Spleen (tissue), 11 donors: ENCODE measurements around the gene OPRL1. TPM values are rescaled to one million over a fixed set of nuclear protein-coding genes. Genes with fewer than 3 reads are reported as not detected.

Experiments used
- DNase-seq: peaks from one replicate; pipeline ENCODE4 v3.0.0-alpha.2; 2020
- H3K27ac ChIP-seq, 8 donors: fragments of 200-600 bp; sonication (generic) in 7 of 8; 1 replicate in 4 of 8; 2 replicates in 4 of 8; pipeline versions ENCODE4 v1.5.0 to v1.8.0; 2016 to 2021; ENCODE audit warnings: inconsistent platforms in 4 of 8, mild to moderate bottlenecking in 4 of 8, moderate library complexity in 1 of 8
- H3K27me3 ChIP-seq, 7 donors: fragments of 200-600 bp; sonication (generic) in 6 of 7; replicated peaks in 1 of 7; 1 replicate in 4 of 7; 2 replicates in 3 of 7; pipeline versions ENCODE4 v1.5.0 to v1.8.0; 2016 to 2021; ENCODE audit warnings: inconsistent platforms in 3 of 7, mild to moderate bottlenecking in 1 of 7
- H3K36me3 ChIP-seq, 6 donors: fragments of 200-600 bp; sonication (generic) in 5 of 6; 1 replicate in 4 of 6; 2 replicates in 2 of 6; pipeline versions ENCODE4 v1.5.0 to v1.8.0; 2016 to 2021; ENCODE audit warnings: inconsistent platforms in 2 of 6
- H3K4me1 ChIP-seq, 6 donors: fragments of 200-600 bp; sonication (generic) in 5 of 6; 1 replicate in 3 of 6; 2 replicates in 3 of 6; pipeline versions ENCODE4 v1.5.0 to v1.8.0; 2016 to 2021; ENCODE audit warnings: inconsistent platforms in 3 of 6
- H3K4me3 ChIP-seq, 8 donors: fragments of 200-600 bp; sonication (generic) in 7 of 8; 1 replicate in 4 of 8; 2 replicates in 4 of 8; pipeline versions ENCODE4 v1.5.0 to v1.8.0; 2016 to 2021; ENCODE audit warnings: inconsistent platforms in 4 of 8, mild to moderate bottlenecking in 4 of 8, moderate library complexity in 2 of 8
- H3K9me3 ChIP-seq, 8 donors: fragments of 200-600 bp; sonication (generic) in 7 of 8; 1 replicate in 4 of 8; 2 replicates in 4 of 8; pipeline versions ENCODE4 v1.5.0 to v1.8.0; 2016 to 2021; ENCODE audit warnings: inconsistent platforms in 4 of 8
- CTCF ChIP-seq, 11 experiments: fragments of 200-600 bp in 7 of 11; fragments of 450-650 bp in 4 of 11; sonication (generic) in 4 of 11; IDR thresholded peaks in 8 of 11; conservative IDR thresholded peaks in 3 of 11; 1 replicate in 7 of 11; 2 replicates in 4 of 11; pipeline versions ENCODE4 v1.4.0 to v1.8.0; 2016 to 2021; ENCODE audit warnings: antibody characterized with exemption in 11 of 11, inconsistent platforms in 4 of 11, mild to moderate bottlenecking in 1 of 11
- POLR2A ChIP-seq, 3 donors: fragments of 450-650 bp; IDR thresholded peaks; one replicate each; pipeline ENCODE4 v1.5.1; 2017; ENCODE audit warnings: antibody characterized with exemption in 3 of 3, mild to moderate bottlenecking in 1 of 3
- POLR2AphosphoS5 ChIP-seq, 3 donors: sonication (generic); formaldehyde crosslinking; IDR thresholded peaks; one replicate each; pipeline ENCODE4 v1.5.1; 2017; ENCODE audit warnings: antibody characterized with exemption in 3 of 3
- WGBS, 5 donors: extraction: QIAGEN DNeasy Blood & Tissue Kit in 3 of 5; methylation state at CpG; one replicate each; pipeline versions ENCODE4 v1.1.5 to v1.1.7; 2013 to 2018; 5-methylcytosine and 5-hydroxymethylcytosine counted together
- intact Hi-C: fragments of 100-400 bp; cut with DNase I; formaldehyde crosslinking; loops from one replicate; pipeline ENCODE4 v1.15.0; 2023; ENCODE audit warnings: low total_unique reads
- polyA plus RNA-seq, 3 donors: library from polyadenylated mRNA; stranded (reverse); fragments of 200-250 nt; gene quantifications; one replicate each; pipeline ENCODE4 v1.2.1, GENCODE V29; 2013
- total RNA-seq, 7 donors: library from RNA; depleted of rRNA in 3 of 7; stranded (reverse); fragments of >200 nt in 3 of 7; fragmentation: NEBNext Ultra II Directional in 4 of 7; extraction: Animal tissue kit (Norgen Biotek cat#: 25700) in 4 of 7; gene quantifications; one replicate each; pipeline versions ENCODE4 v1.1.0 to v1.2.1, GENCODE V29; 2016 to 2021
- donor health status: healthy with polysubstance abuse.
- donor health status: DM: no; HTN: no; CAD: no; lungs with moderate emphysema.
- donor health status: DM: no; HTN: no; CAD: no.
- donor health status: Bipolar disorder and iron deficiency.
- donor health status: healthy.
- donor health status: DM: no; HTN: no; CAD: no.
- donor health status: DM: yes; HTN: yes; CAD: no.

Gene OPRL1
- total and polyA plus RNA-seq, 10 donors, result 1.9 to 7.9 (median 5.0) TPM

DNA sequence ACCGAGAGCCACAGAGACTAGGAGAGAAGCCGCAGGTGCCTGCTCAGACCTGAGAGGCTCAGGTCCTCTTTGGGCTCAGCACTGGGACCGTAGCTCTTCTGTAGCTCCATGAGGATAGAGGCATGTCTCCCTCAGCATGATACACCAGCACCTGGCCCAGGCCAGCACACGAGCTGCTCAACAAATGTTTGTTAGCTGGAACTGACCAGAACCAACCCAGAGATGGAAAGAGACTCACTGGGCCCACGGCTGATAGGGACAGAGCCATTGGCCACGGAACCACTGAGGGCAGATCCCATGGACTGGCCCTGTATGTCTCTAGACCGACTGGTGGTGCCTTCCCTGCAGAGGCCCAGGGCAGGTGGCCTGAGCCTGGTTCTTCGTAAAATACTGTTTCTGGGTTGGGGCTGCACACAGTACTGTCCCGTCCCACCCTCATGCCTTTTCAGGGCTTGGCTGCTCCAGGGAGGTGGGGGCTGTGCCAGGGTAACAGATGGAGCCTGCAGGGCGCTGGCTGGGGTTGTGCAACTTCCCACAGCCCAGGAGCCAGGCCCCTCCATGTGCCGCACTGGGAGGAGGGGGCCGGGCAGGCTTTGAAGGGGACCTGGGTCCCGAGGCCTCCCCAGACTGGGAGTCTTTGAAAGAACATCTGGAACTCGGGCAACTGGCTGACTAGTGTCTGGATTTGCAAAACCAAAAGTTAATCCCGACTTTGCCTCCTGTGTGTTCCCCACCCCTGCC lies 38.7 kb upstream of the OPRL1 start:
- H3K4me1 ChIP-seq, result peaks cover 29 to 94% (median 66%) of the 10 kb centered on the region in 6 donors
- peak; percentile 74 for DNase-seq
- no peaks in the 10 kb centered on the region for H3K9me3 ChIP-seq
- H3K4me3 ChIP-seq, result peak overlapping the region in 4 of 8 donors; percentile 49 to 71 (median 51)
- H3K36me3 ChIP-seq, result no peaks in the 10 kb centered on the region
- peaks cover 0 to 73% (median 10%) of the 10 kb centered on the region in 7 donors for H3K27me3 ChIP-seq
- intact Hi-C loops, result no loop called here
- peak overlapping the region in 7 of 8 donors; percentile 3 to 90 (median 86) for H3K27ac ChIP-seq
- 46 to 60% (median 53%) methylated on average over 9 to 15 of the region's 15 CpGs for WGBS, 5 donors
- no peak for TF ChIP-seq CTCF (IDR thresholded peaks at IDR 0.05 in 8 of 11, conservative IDR thresholded peaks at IDR 0.05 in 3 of 11)
- no peak for TF ChIP-seq POLR2A (IDR thresholded peaks at IDR 0.05)
- no peak for TF ChIP-seq POLR2AphosphoS5 (IDR thresholded peaks at IDR 0.05)

DNA sequence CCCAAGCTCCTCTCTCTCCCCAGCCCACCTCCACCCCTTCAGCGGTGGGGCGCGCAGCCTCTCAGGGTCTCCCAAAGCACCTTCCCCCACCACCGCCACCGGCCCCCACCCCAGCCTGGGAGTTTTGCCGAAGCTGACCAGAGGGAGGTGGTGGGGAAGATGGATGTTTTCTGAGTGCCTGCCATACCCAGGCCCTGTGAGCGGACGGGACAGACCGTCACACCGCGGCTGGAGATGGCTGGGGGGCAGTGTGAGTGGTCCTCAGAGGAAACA lies 38.2 kb upstream of the OPRL1 start:
- Histone ChIP-seq H3K36me3 (no peaks in the 10 kb centered on the region), H3K27me3 (peaks cover 0 to 73% (median 10%) of the 10 kb centered on the region in 7 donors), H3K9me3 (no peaks in the 10 kb centered on the region), H3K4me1 (peaks cover 29 to 94% (median 65%) of the 10 kb centered on the region in 6 donors), H3K27ac (peak overlapping the region; percentile 76 to 90 (median 84)), H3K4me3 (peak overlapping the region; percentile 31 to 71 (median 46))
- no peak for TF ChIP-seq POLR2AphosphoS5 (IDR thresholded peaks at IDR 0.05)
- TF ChIP-seq CTCF (IDR thresholded peaks at IDR 0.05 in 8 of 11, conservative IDR thresholded peaks at IDR 0.05 in 3 of 11), result no peak
- TF ChIP-seq POLR2A (IDR thresholded peaks at IDR 0.05), result no peak
- WGBS, 5 donors, result 5 to 36% (median 17%) methylated on average over 6 to 11 of the region's 11 CpGs
- intact Hi-C loops, result no loop called here
- DNase-seq, result peak; percentile 75

DNA sequence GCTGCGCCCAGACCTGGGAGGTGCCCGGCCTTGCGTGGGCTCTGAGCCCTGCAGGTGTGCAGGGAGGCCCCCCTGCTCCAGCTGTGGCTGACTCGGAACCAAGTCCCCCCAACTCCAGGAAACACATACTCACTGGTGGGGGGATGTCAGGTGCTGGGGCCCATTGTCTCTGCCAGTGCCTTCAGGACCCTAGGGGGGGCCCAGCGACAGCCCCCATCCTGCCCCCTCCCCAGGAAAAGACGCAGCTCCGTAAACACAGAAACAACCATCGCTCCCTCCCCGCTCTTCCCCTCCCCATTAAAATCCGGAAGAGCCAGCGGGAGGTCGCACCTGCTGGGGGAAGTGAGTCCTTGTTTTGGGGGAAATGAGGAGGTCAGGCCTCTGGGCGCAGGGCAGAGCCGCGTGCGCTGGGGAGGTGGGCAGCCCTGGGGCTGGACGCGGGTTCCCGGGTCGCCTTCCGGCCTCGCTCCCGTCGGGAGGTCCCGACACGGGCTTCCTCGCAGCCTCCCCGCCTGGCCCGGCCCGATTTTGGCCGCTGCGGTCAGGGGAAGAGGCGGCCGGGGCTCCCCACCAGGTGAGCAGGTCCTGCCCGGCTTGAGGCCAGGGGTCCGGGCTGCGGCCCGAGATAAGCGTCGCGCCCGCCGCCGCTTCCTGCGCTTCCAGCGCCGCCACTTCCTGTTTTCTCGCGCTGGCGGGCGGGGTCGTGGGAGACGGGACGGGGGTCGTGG lies 37.7 kb upstream of the OPRL1 start:
- peak; percentile 83 for DNase-seq
- Histone ChIP-seq H3K36me3 (peaks cover 0 to 4% (median 0%) of the 10 kb centered on the region in 6 donors), H3K27ac (peak overlapping the region; percentile 76 to 90 (median 84)), H3K4me3 (peak overlapping the region; percentile 31 to 71 (median 46)), H3K4me1 (peaks cover 29 to 94% (median 63%) of the 10 kb centered on the region in 6 donors), H3K27me3 (peaks cover 0 to 73% (median 10%) of the 10 kb centered on the region in 7 donors), H3K9me3 (no peaks in the 10 kb centered on the region)
- TF ChIP-seq POLR2AphosphoS5 (IDR thresholded peaks at IDR 0.05) (peak; percentile 24 to 79 (median 52)), CTCF (IDR thresholded peaks at IDR 0.05 in 8 of 11, conservative IDR thresholded peaks at IDR 0.05 in 3 of 11) (no peak), POLR2A (IDR thresholded peaks at IDR 0.05) (no peak)
- 1 to 2% (median 2%) methylated on average over 21 to 55 of the region's 55 CpGs; no CpG with 5 or more reads in 1 of the 5 donors for WGBS, 5 donors
- intact Hi-C loops, result no loop called here

DNA sequence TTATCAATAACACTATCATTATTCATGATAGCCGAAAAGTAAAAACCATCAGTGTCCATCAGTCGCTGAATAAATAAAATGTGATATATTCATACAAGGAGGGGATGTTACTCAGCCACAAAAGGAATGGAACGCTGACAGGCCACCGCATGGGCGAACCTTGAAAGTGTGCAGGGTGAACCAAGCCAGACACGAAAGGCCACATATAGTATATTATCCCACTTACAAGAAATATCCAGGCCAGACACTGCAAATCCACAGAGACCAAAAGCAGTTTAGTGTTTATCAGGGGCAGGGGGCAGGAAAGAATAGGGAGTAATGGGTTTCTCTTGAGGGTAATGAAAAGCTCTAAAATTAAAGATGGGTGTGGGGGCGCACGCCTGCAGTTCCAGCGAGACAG lies 36.1 kb upstream of the OPRL1 start:
- Histone ChIP-seq H3K27me3 (peaks cover 0 to 73% (median 19%) of the 10 kb centered on the region in 7 donors), H3K27ac (peak overlapping the region in 3 of 8 donors; percentile 69 to 88 (median 71)), H3K4me3 (no peak overlapping the region), H3K36me3 (peaks cover 0 to 15% (median 0%) of the 10 kb centered on the region in 6 donors), H3K9me3 (no peaks in the 10 kb centered on the region), H3K4me1 (peaks cover 19 to 94% (median 55%) of the 10 kb centered on the region in 6 donors)
- no peak for DNase-seq
- intact Hi-C loops, result no loop called here
- TF ChIP-seq POLR2A (IDR thresholded peaks at IDR 0.05) (no peak), POLR2AphosphoS5 (IDR thresholded peaks at IDR 0.05) (no peak), CTCF (IDR thresholded peaks at IDR 0.05 in 8 of 11, conservative IDR thresholded peaks at IDR 0.05 in 3 of 11) (no peak)
- 78 to 86% (median 80%) methylated on average over 9 of the region's 9 CpGs for WGBS, 5 donors
